Uterus (tissue), 4 donors: ENCODE measurements around the gene POGK. TPM values are rescaled to one million over a fixed set of nuclear protein-coding genes. Genes with fewer than 3 reads are reported as not detected.

Experiments used
- DNase-seq, 2 donors: peaks; one replicate each; pipeline ENCODE4 v3.0.0-alpha.2; 2019 to 2020
- H3K27ac ChIP-seq, 2 donors: fragments of 200-600 bp; sonication (generic); 1 replicate in 1 of 2; 2 replicates in 1 of 2; pipeline ENCODE4 v1.5.1; 2016 to 2018
- H3K27me3 ChIP-seq, 2 donors: fragments of 200-600 bp; sonication (generic); one replicate each; pipeline ENCODE4 v1.5.1; 2018 to 2019; ENCODE audit warnings: control low read depth in 1 of 2
- H3K36me3 ChIP-seq, 2 donors: fragments of 200-600 bp; sonication (generic); one replicate each; pipeline ENCODE4 v1.5.1; 2019; ENCODE audit warnings: control low read depth in 1 of 2
- H3K4me1 ChIP-seq, 2 donors: fragments of 200-600 bp; sonication (generic); one replicate each; pipeline ENCODE4 v1.5.1; 2018 to 2019; ENCODE audit warnings: control low read depth in 1 of 2
- H3K4me3 ChIP-seq, 2 donors: fragments of 200-600 bp; sonication (generic); 1 replicate in 1 of 2; 2 replicates in 1 of 2; pipeline ENCODE4 v1.5.1; 2018 to 2019; ENCODE audit warnings: mild to moderate bottlenecking in 1 of 2
- H3K9me3 ChIP-seq, 2 donors: fragments of 200-600 bp; sonication (generic); one replicate each; pipeline ENCODE4 v1.5.1; 2019; ENCODE audit warnings: control low read depth in 1 of 2
- POLR2A ChIP-seq, 2 donors: fragments of 450-650 bp; IDR thresholded peaks; one replicate each; pipeline ENCODE4 v1.6.1; 2016; ENCODE audit warnings: antibody characterized with exemption in 2 of 2, mild to moderate bottlenecking in 1 of 2, moderate library complexity in 1 of 2
- intact Hi-C: fragments of 100-400 bp; cut with DNase I; formaldehyde crosslinking; loops from one replicate; pipeline ENCODE4 v1.15.1; 2023; ENCODE audit warnings: low total_unique reads
- total RNA-seq, 4 donors: library from RNA; depleted of rRNA in 3 of 4; stranded (reverse); fragments of >200 nt in 3 of 4; gene quantifications; one replicate each; pipeline versions ENCODE4 v1.1.0 to v1.2.4, GENCODE V29; 2014 to 2023
- TF ChIP-seq, protein P1 (sequence below), 4 experiments: fragments of 200-600 bp in 2 of 4; fragments of 450-650 bp in 2 of 4; sonication (generic) in 2 of 4; IDR thresholded peaks; one replicate each; pipeline ENCODE4 v1.5.1; 2016 to 2019; ENCODE audit warnings: antibody characterized with exemption in 4 of 4, mild to moderate bottlenecking in 2 of 4, moderate library complexity in 1 of 4
- donor health status: DM: yes; HTN: yes; CAD: no.

Gene POGK
- total RNA-seq, 4 donors from 2014 or later, result 21.2 to 46.1 (median 33.8) TPM

DNA sequence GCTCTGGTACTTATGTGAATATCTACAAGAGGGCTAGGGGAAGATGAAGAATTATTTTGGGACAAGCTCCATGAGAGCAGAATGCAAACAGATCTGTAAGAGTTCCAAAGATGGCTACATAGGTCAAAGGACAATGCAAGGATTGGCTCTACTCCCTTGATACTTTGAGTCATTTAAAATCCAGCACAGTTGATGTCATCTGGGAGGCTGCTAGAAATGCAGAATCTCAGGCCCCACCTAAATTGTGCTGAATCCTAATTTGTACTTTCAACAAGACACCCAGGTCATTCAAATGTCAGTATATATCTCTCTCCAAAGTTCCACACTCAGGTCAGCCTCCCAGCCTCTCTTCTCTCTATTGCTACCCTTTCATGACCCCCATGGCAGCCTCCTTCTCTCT, 60.5 kb downstream of the POGK start:
- H3K4me1 ChIP-seq, result no peaks in the 10 kb centered on the region
- no peak for DNase-seq
- intact Hi-C loops, result loop anchor here (10.0 kb wide), 1 partner anchor 165 kb away; no protein-coding TSS in a partner anchor
- H3K9me3 ChIP-seq, result no peaks in the 10 kb centered on the region
- no peak overlapping the region for H3K4me3 ChIP-seq
- TF ChIP-seq, protein P1, sequence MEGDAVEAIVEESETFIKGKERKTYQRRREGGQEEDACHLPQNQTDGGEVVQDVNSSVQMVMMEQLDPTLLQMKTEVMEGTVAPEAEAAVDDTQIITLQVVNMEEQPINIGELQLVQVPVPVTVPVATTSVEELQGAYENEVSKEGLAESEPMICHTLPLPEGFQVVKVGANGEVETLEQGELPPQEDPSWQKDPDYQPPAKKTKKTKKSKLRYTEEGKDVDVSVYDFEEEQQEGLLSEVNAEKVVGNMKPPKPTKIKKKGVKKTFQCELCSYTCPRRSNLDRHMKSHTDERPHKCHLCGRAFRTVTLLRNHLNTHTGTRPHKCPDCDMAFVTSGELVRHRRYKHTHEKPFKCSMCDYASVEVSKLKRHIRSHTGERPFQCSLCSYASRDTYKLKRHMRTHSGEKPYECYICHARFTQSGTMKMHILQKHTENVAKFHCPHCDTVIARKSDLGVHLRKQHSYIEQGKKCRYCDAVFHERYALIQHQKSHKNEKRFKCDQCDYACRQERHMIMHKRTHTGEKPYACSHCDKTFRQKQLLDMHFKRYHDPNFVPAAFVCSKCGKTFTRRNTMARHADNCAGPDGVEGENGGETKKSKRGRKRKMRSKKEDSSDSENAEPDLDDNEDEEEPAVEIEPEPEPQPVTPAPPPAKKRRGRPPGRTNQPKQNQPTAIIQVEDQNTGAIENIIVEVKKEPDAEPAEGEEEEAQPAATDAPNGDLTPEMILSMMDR (IDR thresholded peaks at IDR 0.05), result no peak
- no peak for TF ChIP-seq POLR2A (IDR thresholded peaks at IDR 0.05)
- H3K27me3 ChIP-seq, result no peaks in the 10 kb centered on the region
- H3K27ac ChIP-seq, result no peak overlapping the region
- no peaks in the 10 kb centered on the region for H3K36me3 ChIP-seq

DNA sequence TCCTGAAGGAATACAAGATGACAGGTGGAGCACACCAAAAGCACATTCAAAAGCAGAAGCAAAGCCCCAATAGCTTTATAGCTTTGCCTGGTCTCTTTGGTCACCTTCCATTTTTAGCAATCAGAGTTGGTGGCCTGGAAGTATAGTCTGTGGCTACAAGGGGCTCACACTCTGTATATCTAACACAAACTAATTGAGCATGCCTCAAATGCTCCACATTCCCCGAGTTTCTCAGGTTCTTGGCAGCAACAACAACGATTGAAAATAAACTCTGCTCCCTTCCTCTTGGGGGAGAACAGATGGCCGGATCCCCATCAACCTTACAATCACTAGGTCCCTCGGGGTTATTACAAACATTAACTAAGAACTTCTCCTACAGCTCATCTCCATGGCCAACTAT, 61.7 kb downstream of the POGK start:
- no peaks in the 10 kb centered on the region for H3K36me3 ChIP-seq
- H3K4me3 ChIP-seq, result no peak overlapping the region
- TF ChIP-seq, protein P1 (IDR thresholded peaks at IDR 0.05), result no peak
- no peak for TF ChIP-seq POLR2A (IDR thresholded peaks at IDR 0.05)
- intact Hi-C loops, result loop anchor here (10.0 kb wide), 1 partner anchor 164 kb away; no protein-coding TSS in a partner anchor
- H3K4me1 ChIP-seq, result no peaks in the 10 kb centered on the region
- no peaks in the 10 kb centered on the region for H3K9me3 ChIP-seq
- no peak overlapping the region for H3K27ac ChIP-seq
- DNase-seq, result no peak
- H3K27me3 ChIP-seq, result no peaks in the 10 kb centered on the region

DNA sequence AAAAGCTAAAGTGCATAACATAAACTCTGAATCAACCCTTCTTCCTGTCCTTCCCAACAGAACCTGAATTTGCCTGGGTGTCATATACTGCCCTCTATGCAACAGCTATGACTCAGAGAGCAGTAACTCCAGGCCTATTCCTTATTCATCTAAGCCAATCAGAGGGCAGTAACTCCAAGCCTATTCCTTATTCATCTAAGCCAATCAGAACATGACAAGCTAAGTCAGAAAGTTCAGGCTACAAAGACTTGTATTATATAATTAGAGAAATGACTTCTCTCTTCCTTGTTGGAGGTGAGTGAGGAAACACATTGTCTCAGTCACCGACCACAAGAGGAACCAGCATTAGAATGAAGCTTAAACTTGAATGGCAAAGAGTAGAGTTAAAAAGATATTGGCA, 63.0 kb downstream of the POGK start:
- Histone ChIP-seq H3K27ac (no peak overlapping the region), H3K9me3 (no peaks in the 10 kb centered on the region), H3K36me3 (no peaks in the 10 kb centered on the region), H3K27me3 (no peaks in the 10 kb centered on the region), H3K4me3 (no peak overlapping the region), H3K4me1 (no peaks in the 10 kb centered on the region)
- intact Hi-C loops, result loop anchor here (10.0 kb wide), 1 partner anchor 163 kb away; no protein-coding TSS in a partner anchor
- TF ChIP-seq POLR2A (IDR thresholded peaks at IDR 0.05), result no peak
- TF ChIP-seq, protein P1 (IDR thresholded peaks at IDR 0.05), result no peak
- DNase-seq, result no peak

- intact Hi-C loops, result loop anchor here (10.0 kb wide), 1 partner anchor 162 kb away; no protein-coding TSS in a partner anchor
- H3K27ac ChIP-seq, result no peak overlapping the region
- no peaks in the 10 kb centered on the region for H3K36me3 ChIP-seq
- H3K4me1 ChIP-seq, result no peaks in the 10 kb centered on the region
- no peaks in the 10 kb centered on the region for H3K9me3 ChIP-seq
- H3K4me3 ChIP-seq, result no peak overlapping the region
- H3K27me3 ChIP-seq, result no peaks in the 10 kb centered on the region
- TF ChIP-seq, protein P1 (IDR thresholded peaks at IDR 0.05), result no peak
- no peak for TF ChIP-seq POLR2A (IDR thresholded peaks at IDR 0.05)
- DNase-seq, result no peak
These were observed 64.0 kb downstream of the POGK start for GRCh38 chr1:166903232-166903631.

DNA sequence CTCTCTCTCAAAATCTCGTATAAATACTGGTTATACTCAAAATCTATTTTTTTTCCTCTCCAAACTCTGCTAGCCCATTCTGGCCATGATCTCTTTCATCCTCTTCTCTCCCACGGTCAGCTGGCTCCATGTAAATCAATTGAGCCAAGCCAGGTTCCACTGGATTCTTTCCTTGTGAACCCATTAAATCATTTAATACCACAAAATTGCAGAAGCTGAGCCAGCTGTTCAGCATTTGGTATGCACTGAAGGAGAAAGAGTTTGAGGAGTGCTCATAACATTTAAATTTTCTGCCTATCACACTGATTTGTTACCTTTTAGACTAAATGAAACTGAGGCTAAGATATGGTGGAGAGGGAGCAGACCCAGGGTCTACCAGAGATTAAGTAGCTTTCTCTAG, 65.9 kb downstream of the POGK start:
- intact Hi-C loops, result loop anchor here (10.0 kb wide), 1 partner anchor 160 kb away; no protein-coding TSS in a partner anchor

More for the DNA sequence above, 65.9 kb downstream of the POGK start:
- no peaks in the 10 kb centered on the region for H3K36me3 ChIP-seq
- no peaks in the 10 kb centered on the region for H3K4me1 ChIP-seq
- no peak for TF ChIP-seq POLR2A (IDR thresholded peaks at IDR 0.05)
- TF ChIP-seq, protein P1 (IDR thresholded peaks at IDR 0.05), result no peak
- peak overlapping the region; percentile 41 to 62 for H3K27ac ChIP-seq
- no peaks in the 10 kb centered on the region for H3K9me3 ChIP-seq
- no peak for DNase-seq
- H3K4me3 ChIP-seq, result no peak overlapping the region
- H3K27me3 ChIP-seq, result no peaks in the 10 kb centered on the region
